ENCODE data around the gene ANO1.

ANO1 gene

DNA sequence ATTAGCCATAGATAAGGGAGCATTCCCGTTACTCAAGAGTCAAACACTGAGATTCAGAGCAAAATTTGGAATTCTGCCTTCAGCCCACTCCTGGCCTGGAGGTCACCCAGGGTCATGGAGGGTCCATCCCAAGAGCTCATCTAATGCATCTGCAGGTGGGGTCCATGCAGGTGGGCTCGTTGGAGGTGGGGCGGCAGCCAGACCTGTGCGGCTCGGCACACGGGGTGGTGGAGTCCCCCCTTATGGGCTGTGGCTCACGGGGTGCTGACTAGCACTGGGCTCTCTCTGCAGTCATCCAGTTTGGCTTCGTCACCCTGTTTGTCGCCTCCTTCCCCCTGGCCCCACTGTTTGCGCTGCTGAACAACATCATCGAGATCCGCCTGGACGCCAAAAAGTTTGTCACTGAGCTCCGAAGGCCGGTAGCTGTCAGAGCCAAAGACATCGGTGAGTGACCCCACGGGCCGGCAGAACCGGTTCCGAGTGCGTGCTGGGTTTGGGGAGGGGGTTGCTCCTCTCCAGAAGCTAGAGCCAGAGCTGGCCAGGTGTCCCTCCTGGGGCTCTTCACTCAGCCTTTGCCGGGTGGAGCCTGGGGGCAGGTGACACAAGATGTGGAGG is 92.6 kb downstream of the ANO1 start:
- no peak for DNase-seq

DNA sequence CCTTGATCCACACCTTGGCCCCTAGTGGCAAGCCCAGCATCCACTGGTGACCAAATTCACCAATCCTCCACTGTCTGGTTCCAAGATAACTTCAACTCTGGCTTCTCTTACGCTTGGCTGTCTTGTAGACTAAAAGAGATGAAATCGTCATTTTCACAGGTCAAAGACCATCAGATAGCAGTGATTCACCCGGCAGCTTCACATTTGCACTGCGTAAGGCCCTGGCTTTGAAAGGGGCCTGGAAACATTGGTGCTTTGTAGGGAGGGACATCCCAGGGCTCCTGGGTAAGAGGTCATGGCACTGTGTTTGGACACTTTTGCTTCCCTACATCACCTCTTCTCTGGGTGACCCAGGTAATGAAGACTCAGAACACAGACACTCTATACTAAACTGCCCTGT is 94.9 kb downstream of the ANO1 start:
- no peak for DNase-seq

DNA sequence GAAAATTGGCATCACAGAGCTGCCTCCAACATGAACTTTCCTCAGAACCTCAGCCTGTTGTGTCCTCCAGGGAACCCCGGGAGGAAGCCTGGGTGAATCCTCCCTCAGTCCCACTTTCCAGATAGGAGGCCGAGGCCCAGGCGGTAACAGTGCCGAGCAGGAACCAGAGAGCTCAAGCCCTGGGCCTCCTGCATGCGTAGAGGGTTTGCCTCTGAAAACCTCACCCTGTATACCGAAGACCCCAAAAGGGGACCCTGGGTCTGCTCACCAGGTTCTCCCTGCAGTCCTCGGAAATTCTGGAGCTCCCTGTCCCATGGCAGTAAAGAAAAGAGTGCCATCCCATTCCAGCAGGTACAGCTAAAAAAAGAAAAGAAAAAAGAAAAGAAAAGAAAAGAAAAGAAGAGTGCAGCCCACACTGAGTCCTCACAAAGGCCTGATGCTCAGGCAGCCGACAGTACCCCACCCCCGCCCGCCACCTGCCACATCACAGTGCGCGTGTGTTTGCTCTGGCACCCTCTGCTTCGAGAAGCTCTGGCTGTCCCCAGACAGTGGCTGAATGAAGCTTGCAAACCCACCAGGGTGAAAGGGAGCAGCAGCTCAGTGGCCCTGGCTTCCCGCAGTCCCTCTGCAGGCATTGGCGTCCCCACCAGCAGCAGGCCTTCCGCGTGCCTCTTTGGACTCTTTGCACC is 96.6 kb downstream of the ANO1 start:
- peak; percentile 36 for DNase-seq

DNA sequence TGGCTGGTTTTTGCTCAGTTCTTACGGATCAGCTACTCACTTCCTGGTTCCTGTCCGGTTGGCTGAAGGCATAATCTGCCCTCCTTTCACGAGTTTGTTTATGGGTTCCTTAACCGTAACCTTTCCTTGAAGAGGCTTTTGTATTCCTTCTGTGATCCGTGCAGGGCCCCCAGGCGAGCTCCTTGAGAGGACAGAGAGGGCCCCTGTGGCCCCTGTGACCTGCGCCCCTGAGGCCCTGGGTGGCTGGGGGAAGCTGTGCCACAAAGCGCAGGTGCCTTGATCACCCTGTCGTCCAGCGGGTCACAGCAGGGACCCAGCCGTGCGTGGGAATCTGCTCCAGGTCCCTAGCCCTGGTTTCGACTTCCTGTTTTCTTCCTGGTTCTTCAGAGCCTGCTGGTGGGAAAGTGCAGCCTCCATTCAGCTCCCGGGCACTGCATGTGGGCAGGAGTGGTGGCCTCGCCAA is 97.2 kb downstream of the ANO1 start:
- no peak for DNase-seq

DNA sequence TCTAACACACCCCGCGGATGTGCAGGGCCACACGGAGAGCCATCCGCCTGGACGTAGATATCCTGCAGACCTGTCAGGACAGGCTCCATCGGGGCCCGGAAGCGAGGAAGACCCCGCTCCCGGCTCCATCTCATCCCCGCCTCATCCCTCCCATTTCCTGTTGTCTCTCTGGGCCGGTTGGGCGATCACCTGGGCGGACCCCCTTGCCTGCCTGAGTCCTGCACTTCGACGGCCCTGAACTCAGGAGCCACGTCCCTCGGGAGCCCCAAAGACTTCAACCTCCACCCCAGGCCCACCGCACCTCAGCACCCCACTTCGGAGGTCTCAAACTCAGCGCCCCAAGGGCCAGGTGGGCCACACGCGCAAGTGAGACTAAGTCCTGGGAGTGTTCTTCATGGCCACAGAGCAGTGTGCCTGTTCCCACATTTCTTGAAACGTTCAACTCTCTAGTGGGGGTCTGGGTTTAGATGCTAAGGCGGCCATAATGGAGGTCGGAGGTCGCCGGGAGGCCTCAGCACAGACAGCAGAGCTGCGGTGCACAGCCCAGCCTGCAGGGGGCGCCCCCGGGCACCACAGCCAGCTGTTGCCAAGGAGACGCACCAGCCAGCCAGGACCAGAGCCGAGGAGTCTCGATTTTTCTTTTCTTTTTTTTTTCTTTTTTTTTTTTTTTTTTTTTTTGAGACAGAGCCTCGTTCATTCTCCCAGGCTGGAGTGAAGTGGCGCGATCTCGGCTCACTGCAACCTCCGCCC is 99.0 kb downstream of the ANO1 start:
- peak; percentile 67 for DNase-seq

DNA sequence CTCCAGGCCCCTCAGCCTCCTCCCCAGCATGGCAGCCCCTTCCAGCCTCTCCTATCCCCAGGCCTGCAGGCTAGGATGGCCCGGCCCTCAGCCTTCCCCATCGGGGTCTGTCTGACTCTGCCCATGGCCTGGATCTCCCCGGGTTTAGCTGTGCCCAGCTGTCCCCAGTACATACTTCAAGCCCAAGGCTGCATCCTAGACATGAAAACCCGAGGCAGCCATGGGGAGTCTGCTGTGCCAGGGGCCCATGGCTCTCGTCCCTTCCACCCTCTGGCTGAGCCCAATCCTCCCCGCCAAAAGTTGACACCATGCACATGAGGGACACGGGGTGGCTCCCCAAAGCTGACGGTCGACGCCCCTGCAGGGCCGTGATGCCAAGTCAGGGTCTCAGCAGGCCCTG is 102.8 kb downstream of the ANO1 start:
- DNase-seq = no peak

DNA sequence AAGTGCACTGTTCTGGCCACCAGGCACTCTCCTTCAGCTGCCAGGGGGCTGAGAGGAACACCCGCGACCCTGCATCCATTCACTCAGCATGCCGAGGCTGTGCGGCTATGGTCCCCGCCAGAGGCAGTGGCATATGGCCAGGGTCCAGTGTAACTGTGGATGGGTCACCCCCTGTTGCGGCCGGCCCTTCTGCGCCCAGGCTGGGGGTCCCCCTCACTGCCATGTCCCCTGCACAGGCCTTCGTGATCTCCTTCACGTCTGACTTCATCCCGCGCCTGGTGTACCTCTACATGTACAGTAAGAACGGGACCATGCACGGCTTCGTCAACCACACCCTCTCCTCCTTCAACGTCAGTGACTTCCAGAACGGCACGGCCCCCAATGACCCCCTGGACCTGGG is 104.1 kb downstream of the ANO1 start:
- no peak for DNase-seq

DNA sequence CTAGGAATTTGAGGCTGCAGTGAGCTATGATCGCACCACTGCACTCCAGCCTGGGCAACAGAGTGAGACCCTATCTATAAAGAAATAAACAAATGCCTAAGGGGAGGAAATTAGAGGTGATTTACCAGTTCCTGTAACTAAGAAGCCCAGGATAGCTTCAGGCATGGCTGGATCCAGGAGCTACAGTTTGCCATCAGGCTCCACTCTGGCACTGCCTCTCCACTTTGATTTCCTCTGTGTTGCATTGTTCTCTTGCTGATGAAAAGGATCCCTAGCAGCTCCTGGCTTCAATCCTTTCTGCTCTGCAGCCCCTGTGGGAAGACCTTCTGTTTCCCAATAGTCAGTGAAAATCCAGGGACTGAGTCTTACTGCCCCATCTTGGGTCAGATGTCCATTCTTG is 104.9 kb downstream of the ANO1 start:
- DNase-seq = no peak

DNA sequence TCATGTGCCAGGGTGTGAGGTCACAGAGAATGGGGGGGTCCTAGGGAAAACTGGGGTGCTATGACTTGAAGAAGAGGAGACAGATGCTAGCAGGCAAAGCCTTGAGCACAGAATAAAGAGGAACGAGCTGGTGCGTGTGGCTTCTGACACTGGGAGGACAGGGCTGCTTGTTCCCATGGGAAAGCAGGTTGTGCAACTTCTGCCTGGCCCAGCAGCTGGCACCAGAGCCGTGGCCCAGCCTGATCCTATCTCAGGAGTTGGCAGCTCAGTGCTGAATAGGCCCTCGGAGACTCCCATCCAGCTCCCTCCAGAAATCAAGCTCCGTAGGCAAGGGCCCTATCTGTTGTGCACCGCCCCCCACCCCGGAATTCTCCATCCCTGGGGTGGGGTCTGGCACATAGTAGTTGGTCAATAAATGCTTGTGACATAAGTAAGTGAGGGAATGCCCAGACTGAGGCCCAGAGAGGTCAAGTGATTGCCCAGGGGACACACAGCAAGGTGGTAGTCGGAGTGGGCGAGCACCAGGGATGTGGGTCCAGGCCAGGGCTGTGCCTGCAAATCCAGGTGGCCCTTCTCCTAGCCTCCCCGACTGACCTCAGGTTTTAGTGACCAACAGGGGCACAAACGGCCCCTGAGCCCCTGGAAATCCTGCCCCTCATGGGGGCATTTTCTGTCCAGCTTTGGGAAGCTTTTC is 105.5 kb downstream of the ANO1 start:
- no peak for DNase-seq

DNA sequence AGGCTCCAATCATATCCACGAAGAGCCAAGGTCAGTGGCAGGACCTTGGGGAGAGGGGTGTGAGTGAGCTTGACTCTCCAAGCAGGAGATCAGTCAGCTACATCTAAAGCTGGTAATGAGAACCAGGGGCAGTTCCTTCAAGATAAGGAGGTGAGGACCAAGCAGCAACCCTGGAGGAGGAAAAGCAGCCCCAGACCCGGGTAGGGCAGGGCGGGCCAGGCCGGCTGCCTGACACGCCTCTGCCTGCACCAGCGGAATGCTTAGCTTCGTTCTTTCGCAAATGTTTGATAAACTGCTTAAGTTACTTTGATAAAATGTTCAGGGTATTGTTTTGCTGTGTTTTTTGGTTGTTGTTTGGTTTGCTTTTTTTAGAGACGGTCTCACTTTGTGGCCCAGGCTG is 106.3 kb downstream of the ANO1 start:
- DNase-seq = no peak

DNA sequence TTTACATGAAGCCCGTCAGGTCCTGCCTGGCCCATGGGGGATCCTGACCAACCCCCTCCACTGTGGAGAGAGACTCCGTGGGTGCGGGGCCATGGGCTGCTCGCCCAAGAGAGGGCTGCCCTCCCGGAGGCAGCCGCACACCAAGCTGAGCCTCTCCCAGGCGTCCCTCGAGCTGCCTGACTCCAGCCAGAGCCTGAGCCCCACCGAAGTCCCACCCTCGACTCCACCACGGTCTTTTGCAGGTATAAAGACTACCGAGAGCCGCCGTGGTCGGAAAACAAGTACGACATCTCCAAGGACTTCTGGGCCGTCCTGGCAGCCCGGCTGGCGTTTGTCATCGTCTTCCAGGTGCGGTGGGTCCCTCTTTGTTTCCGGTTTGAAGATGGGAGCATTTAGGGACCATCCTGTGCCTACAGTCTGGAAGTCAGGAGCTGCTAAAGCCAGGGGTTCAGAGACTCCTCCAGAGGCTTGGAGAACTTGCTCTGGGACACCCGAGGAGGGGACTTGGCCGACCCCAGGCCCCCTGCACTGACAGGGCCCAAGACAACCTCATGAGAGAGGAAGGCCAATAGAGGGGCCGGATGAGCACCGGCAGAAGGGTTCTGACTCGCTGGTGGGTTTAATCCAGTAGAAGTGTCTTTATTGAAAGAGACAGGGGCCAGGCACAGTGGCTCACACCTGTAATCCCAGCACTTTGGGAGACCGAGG is 107.4 kb downstream of the ANO1 start:
- DNase-seq = no peak

DNA sequence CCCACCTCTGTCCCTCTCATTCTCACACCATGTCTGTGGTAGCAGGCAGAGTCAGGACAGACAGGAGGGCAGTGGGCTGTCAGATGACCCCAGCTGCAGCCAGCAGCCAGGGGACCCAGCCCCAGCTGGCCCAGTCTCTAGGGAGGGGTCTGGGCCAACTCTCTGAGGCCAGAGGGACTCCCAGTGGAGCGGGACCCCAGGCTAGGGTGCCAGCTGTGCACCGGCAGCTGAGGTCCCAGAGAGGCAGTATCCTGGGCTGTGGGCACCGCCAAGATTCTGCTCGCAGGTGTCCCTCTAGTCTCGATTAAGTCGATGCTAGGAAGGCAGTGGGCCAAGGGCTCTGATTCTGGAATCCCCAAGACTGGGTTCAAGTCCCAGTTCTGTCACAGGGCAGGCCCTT is 108.3 kb downstream of the ANO1 start:
- no peak for DNase-seq

DNA sequence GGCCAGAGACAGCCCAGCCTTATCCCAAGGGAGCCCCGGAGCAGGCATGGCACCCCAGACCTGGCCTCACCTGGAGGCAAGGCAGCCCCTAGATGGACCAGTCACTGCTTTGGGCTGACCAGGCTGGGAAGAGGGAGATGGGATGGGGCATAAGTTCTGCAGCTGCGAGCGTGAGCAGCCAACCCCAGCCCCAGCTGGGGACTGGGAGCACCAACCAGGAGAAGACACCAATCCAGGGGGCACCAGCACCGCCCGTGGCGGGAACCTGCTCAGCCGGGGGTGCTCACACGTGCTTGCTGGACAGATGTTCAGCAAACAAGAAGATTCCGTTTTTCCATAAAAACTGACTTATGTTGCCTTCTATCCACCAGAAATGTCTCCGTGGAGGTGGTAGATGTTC is 108.8 kb downstream of the ANO1 start:
- no peak for DNase-seq

DNA sequence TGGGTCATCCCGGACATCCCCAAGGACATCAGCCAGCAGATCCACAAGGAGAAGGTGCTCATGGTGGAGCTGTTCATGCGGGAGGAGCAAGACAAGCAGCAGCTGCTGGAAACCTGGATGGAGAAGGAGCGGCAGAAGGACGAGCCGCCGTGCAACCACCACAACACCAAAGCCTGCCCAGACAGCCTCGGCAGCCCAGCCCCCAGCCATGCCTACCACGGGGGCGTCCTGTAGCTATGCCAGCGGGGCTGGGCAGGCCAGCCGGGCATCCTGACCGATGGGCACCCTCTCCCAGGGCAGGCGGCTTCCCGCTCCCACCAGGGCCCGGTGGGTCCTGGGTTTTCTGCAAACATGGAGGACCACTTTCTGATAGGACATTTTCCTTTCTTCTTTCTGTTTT is 109.7 kb downstream of the ANO1 start:
- DNase-seq = no peak

DNA sequence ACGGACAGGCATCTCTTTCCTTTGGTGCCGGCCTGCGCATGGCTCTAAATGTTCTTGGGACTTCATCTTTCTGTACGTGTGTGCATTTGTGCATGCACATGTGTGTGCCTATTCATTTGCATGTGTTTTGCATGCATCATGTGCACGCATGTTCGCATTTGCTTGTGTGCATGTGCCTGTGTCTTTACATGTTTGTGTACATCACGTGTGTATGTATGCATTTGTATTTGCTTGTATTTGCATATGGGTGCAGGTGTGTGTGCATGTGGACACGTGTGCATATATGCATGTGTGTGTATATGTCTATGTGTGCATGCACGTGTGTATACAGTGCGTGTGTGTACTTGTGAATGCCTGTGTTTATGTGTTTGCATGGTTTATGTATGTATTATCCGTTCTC is 111.5 kb downstream of the ANO1 start:
- no peak for DNase-seq

DNA sequence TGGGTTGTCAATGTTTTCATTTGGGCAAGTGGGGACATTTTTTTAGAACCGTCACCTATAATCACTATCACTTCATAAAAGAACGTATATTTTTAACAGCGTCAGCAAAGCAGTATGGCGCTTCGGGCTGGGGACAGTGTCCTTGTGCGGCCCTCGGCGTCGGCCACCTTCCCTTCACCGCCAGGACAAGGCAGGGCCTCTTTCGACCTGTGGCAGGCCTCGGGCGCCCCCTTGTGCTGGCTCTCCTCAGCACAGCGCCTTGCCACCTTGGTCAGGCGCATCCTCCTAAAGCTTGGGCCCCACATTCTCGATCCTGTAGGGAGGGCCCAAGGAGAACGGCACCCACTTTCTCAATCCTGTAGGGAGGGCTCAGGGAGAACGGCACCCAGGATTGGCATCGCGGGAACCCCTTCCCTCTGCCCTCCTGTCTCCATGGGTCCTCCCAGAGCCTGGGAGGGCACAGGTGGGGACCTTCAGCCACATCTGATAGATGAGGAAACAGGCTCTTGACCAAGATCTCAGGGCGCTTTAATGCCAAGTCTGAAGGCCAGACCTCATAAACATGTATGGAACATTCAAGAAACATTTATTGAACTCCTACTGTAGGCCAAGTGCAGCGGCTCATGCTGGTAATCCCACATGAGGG is 113.5 kb downstream of the ANO1 start:
- peak; percentile 82 for DNase-seq

DNA sequence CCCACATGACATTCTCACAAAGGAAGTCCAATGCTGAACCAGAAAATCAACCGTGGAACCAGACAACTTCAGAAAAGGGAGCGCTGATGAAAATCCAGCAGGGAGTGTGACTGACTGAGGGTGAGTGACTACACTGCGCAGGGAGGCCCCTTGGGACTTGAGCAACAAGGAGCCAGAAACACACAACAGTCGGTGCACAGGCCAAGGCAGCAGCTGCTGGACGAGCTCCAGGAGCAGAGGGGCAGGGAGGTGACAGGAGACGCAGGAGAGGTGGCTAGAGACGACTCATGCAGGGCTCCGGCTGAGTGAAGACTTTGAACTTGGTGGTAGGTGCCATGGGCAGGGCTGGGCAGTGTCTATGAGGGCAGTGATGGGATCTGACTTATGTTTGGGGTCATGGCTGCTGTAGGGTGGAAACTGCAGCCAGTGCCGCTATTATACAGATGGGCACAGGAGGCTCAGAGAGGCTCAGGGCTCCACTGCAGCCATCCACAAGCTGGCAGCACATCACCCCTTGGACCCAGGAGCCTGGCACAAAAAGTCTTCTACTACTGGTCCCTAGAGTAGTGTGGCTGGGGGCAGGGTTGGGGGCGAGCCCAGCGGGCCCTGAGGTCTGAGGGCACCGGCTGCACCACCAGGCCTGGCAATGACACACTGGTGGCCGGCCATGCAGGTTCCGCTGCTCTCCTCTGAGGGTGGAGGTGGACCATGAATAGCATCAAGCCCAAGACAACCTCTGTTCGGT is 114.7 kb downstream of the ANO1 start:
- DNase-seq = no peak

DNA sequence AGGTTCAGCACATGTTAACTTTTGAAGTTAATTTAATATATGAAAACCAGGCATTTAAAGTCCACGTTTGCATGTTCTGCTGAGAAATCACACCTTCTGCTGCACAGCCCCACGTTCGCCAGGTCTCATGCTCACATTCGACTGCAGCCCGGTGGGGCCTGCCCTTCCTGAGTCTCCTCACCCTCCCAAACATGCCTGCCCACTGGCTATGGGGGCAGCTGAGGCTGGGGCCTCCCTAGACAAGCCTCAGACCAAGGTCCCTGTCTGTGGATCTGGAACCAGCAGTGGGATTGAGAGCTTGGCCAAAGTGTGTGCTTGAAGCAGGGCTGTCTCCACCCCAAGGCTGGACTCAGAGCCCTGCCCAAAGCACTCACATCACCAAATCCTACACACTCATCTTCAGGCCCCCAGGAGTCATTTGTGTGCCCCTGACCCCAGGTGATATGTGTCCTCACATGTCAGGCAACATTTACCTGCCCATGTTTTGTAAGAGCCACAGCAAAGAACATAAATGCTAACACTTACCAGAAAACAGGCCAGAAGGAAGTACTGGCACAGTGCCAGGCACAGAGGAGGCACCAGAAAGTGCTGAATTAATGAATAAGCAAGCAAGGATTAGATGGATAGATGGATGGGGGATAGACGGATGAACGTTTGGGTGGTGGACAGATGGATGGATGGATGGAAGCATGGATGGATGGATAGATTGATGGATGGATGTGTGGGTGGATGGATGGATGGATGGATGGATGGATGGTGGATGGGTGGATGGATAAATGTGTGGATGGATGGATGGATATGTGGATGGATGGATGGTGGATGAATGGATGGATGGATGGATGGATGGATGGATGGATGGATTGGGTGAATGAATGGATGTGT is 115.5 kb downstream of the ANO1 start:
- DNase-seq = no peak

DNA sequence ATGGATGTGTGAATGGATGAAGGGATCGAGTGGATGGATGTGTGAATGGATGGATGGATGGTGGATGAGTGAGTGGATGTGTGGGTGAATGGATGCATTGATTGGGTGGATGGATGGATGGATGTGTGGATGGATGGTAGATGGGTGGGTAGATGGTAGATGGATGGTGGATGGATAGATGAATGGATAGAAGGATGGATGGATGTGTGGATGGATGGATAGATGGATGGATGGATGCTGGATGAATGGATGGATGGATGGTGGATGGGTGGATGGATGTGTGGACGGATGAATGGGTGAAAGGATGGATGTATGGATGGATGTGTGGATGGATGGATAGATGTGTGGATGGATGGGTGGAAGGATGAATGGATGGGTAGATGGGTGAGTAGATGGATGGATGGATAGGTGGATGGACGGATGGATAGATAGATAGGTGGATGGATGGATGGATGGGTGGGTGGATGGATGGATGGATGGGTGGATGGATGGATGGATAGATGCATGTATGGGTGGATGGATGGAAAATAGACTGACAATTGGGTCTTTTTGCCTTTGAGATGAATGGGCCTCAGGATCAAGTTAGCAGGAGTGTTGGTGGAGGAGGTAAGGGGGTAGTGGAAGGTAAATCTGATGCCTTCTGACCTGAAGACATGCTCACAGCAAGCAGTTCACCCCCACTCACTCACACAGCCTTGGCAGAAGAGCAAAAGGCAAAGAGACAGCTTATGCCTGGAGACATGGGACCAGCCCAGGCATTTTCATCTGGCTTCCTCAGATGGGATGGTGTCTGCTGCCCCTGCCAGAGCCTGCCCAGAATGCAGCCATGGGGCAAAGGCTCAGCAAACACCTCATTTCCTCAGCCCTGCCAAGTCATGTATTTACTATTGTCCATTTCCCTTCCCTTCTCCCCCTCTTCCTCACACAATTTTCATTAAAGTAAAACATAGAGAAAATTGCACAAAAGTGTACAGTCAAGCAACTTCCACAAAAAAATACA is 117.0 kb downstream of the ANO1 start:
- DNase-seq = no peak
